Measurements from ENCODE around the gene PARD6G.

The PARD6G gene

GRCh38 chr18:80129672-80130367, 117.5 kb downstream of the PARD6G start:
- no peak for DNase-seq
- H3K4me3 ChIP-seq (ENCODE audit: low read depth, low read length) = no peak overlapping the region

GRCh38 chr18:80127635-80128034, 119.7 kb downstream of the PARD6G start:
- no peaks in the 10 kb centered on the region for H3K27me3 ChIP-seq (replicated peaks)
- TF ChIP-seq CTCF (IDR thresholded peaks at IDR 0.05; ENCODE audit: low read depth, low read length, missing control alignments) = no peak
- H3K36me3 ChIP-seq (replicated peaks) = no peaks in the 10 kb centered on the region
- in situ Hi-C loops (cut with HindIII; ENCODE audit: low pct_ligation_motif_present, low sequenced_read_pairs) = no loop called here
- no peak overlapping the region for H3K4me3 ChIP-seq (ENCODE audit: low read depth, low read length)
- no peak overlapping the region for H3K27ac ChIP-seq
- DNase-seq = no peak

More at GRCh38 chr18:80129672-80130367, 117.5 kb downstream of the PARD6G start:
- in situ Hi-C loops (cut with HindIII; ENCODE audit: low pct_ligation_motif_present, low sequenced_read_pairs) = no loop called here
- TF ChIP-seq CTCF (IDR thresholded peaks at IDR 0.05; ENCODE audit: low read depth, low read length, missing control alignments) = no peak
- Histone ChIP-seq H3K36me3 (replicated peaks) (peaks cover 4% of the 10 kb centered on the region), H3K27ac (no peak overlapping the region), H3K27me3 (replicated peaks) (no peaks in the 10 kb centered on the region)

- no peaks in the 10 kb centered on the region for H3K27me3 ChIP-seq (replicated peaks)
- in situ Hi-C loops (cut with HindIII; ENCODE audit: low pct_ligation_motif_present, low sequenced_read_pairs) = no loop called here
- H3K36me3 ChIP-seq (replicated peaks) = no peaks in the 10 kb centered on the region
- DNase-seq = no peak
- TF ChIP-seq CTCF (IDR thresholded peaks at IDR 0.05; ENCODE audit: low read depth, low read length, missing control alignments) = no peak
- no peak overlapping the region for H3K27ac ChIP-seq
- no peak overlapping the region for H3K4me3 ChIP-seq (ENCODE audit: low read depth, low read length)
Observed at GRCh38 chr18:80126797-80127196, 120.5 kb downstream of the PARD6G start.

- Histone ChIP-seq H3K4me3 (ENCODE audit: low read depth, low read length) (no peak overlapping the region), H3K27me3 (replicated peaks) (no peaks in the 10 kb centered on the region), H3K36me3 (replicated peaks) (peaks cover 6% of the 10 kb centered on the region), H3K27ac (no peak overlapping the region)
- in situ Hi-C loops (cut with HindIII; ENCODE audit: low pct_ligation_motif_present, low sequenced_read_pairs) = no loop called here
- no peak for TF ChIP-seq CTCF (IDR thresholded peaks at IDR 0.05; ENCODE audit: low read depth, low read length, missing control alignments)
- no peak for DNase-seq
Observed at GRCh38 chr18:80124131-80124530, 123.2 kb downstream of the PARD6G start.

- DNase-seq = no peak
- Histone ChIP-seq H3K36me3 (replicated peaks) (peaks cover 11% of the 10 kb centered on the region), H3K27ac (no peak overlapping the region), H3K4me3 (ENCODE audit: low read depth, low read length) (no peak overlapping the region), H3K27me3 (replicated peaks) (no peaks in the 10 kb centered on the region)
- in situ Hi-C loops (cut with HindIII; ENCODE audit: low pct_ligation_motif_present, low sequenced_read_pairs) = no loop called here
- no peak for TF ChIP-seq CTCF (IDR thresholded peaks at IDR 0.05; ENCODE audit: low read depth, low read length, missing control alignments)
Observed at GRCh38 chr18:80120932-80121331, 126.4 kb downstream of the PARD6G start.

- Histone ChIP-seq H3K27me3 (replicated peaks) (no peaks in the 10 kb centered on the region), H3K27ac (no peak overlapping the region), H3K36me3 (replicated peaks) (peaks cover 11% of the 10 kb centered on the region), H3K4me3 (ENCODE audit: low read depth, low read length) (no peak overlapping the region)
- DNase-seq = no peak
- in situ Hi-C loops (cut with HindIII; ENCODE audit: low pct_ligation_motif_present, low sequenced_read_pairs) = no loop called here
- TF ChIP-seq CTCF (IDR thresholded peaks at IDR 0.05; ENCODE audit: low read depth, low read length, missing control alignments) = no peak
Observed at GRCh38 chr18:80119111-80119510, 128.2 kb downstream of the PARD6G start.

All from brain microvascular endothelial cell (primary cell).